GOT3 (cell line): Measurements from ENCODE around the gene IKZF2.
"Not testable (repeated sequence)": the region's sequence is repeated elsewhere in the genome, so short reads cannot be mapped to it uniquely, and the experiment has no call there.

Source experiments
- DNase-seq: peaks from one replicate; lab custom pipeline; 2025; ENCODE audit warnings: mixed read lengths; lab: John Stamatoyannopoulos, UW

IKZF2 gene

GRCh38 chr2:213034585-213034984 lies 116.8 kb downstream of the IKZF2 start:
- DNase-seq = no peak

DNA sequence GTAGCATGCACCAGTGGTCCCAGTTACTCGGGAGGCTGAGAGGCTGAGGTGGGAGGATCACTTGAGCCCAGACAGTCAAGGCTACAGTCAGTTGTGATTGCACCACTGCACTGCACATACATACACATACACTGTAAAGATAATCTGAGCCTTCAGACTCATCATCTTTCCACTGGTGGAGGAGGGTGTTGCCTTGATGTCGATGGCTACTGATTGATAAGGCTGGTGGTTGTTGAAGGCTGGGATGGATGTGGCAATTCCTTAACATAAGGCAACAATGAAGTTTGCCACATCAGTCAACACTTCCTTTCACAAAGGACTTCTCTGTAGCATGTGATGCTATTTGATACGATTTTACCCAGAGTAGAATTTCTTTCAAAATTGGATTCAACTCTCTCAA lies 118.8 kb downstream of the IKZF2 start:
- DNase-seq = no peak

DNA sequence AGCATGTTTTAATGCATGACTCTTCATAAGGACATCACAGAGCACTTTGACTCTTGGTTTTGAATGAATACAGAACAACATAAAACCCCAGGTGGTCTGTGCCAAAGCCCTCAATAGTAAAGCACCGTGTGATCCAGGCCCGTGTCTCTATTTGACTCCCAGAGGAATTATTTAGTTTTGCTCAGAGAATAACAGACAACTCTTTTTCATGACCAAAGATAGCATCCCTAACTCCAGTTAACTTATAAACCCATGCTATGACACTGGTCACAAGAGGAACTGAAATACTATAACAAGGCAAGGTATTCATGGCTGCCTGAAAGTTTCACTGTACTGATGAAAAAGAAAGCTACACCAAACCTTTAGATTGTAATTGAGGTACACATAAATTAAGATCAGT lies 128.4 kb downstream of the IKZF2 start:
- no peak for DNase-seq

DNA sequence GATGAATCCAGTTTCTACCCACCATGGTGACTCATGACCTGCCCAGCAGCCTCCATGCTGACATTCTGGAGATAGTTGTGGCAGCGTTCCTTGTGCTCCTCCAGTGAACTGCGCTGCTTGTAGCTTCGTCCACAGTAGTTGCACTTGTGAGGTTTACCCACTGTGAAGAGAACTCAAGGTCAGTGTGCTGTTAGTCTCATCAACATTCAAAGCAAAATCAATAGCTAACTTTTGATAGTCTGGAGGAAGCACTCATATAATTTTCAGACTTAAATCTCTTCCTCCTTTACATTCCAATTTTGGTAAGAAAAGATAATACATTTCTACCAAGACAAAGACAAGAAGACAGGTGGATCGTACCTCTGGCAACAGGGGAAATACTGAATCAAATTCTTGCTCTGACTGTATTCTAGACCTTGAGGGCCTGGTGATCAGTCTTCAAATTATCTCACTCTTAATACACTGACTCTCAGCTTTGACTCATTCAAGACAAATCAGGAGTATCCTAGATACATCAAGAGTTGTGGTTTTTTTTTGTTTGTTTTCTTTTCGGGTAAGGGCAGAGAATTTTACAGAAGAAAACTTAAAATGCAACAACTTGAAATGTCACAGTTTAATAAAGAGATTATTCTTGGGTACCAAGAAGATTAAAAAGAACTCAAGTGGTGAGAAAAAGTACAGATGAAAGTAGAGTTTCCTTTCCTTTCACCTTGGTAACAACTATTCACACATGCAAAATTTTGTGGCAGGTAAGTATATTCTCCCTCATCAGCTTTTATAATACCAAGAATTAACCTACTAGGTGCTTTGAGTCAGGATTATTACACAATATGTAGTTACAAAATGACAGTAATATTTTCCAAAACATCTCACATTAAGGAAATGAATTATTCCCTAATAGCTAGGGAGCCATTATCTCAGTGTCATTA lies 129.2 kb downstream of the IKZF2 start:
- DNase-seq = no peak

DNA sequence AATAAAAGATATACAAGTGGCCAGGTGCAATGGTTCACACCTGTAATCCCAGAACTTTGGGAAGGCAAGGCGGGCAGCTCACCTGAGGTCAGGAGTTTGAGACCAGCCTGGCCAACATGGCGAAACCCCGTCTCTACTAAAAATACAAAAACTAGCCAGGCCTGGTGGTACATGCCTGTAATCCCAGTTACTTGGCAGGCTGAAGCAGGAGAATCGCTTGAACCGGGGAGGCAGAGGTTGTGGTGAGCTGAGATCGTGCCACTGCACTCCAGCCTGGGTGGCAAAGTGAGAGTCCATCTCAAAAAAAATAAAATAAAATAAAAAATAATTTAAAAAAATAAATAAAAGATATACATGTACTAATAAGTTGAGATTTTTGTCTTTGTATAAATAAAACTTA lies 130.5 kb downstream of the IKZF2 start:
- DNase-seq = not testable (repeated sequence)

GRCh38 chr2:213020268-213020667 lies 131.1 kb downstream of the IKZF2 start:
- DNase-seq = no peak

DNA sequence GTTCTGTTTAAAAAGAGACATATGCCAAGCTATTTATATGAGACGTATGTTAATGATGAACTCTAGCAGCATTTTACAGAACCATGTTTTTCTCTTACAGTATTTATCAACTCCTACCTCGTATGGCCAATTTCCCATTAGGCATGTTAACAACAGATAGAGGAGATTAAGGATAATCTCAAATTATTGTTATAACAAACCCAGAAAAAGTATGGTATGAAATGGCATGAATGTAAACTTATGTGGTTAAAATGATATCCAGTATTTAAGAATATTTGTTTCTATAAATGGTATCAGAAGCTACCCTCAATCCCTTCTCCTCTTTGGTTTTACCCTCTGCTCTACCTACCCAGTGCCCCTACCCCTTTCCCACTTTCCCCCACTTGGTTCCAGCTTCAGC lies 132.0 kb downstream of the IKZF2 start:
- DNase-seq = no peak

GRCh38 chr2:213018340-213018901 lies 133.0 kb downstream of the IKZF2 start:
- DNase-seq = no peak

DNA sequence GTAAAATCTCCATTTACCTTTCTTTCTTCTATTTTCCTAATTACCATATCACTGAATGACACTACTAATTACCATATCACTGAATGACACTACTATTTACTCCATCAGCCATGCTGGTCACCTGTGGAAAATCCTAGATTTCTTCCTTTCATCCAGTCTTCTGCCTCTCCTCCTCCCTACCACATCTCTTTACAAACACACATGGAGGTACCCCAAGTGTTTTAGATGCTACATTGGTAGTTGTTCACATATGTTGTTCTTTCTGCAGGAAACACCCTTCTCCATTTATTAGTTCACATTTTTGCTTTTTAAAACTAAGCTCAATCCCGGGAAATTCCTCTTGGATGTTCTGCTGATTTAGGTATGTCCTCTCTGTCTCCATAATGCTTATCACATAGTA lies 134.0 kb downstream of the IKZF2 start:
- DNase-seq = no peak

- no peak for DNase-seq
These were observed 134.4 kb downstream of the IKZF2 start for GRCh38 chr2:213016984-213017351.

- DNase-seq = no peak
These were observed 135.0 kb downstream of the IKZF2 start for GRCh38 chr2:213016166-213016983.

- DNase-seq = no peak
These were observed 135.8 kb downstream of the IKZF2 start for GRCh38 chr2:213015387-213016165.

DNA sequence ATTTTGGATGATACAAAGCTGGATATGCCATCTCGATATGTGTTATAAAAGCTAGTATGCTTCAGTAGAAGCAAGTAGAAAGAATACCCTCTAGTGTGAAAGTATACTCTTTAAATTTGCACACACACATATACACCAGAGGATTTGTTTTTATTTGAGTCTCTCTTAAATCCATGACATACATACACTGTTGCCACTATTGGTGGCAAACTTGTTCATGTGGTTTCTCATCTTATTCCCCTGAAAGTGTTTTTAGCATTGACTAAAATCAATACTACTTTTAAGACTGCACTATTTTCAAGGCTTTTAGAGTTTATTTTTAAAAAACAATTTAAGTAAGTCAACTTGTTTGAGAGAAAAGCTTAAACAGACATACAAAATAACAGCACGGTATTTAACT lies 137.4 kb downstream of the IKZF2 start:
- no peak for DNase-seq

DNA sequence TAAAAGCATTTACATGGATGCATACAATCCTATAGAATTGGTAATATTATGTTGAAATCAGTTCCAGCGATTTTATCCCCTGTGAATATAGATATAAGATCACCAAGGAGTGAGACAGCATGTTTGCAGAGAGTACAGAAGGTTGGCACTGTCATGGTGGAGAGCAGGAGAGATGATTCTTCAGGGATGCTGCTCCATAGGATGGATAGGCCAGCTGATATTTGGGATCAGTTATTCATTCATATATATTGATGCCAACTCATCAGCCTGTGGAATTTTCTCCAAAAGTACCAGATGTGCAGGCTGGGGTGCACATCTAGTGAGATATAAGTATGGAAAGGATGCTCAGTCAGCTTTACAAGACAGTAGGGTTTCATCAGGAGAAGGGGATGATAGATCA lies 139.9 kb downstream of the IKZF2 start:
- DNase-seq = no peak

GRCh38 chr2:213010106-213010779 lies 141.2 kb downstream of the IKZF2 start:
- DNase-seq = no peak

DNA sequence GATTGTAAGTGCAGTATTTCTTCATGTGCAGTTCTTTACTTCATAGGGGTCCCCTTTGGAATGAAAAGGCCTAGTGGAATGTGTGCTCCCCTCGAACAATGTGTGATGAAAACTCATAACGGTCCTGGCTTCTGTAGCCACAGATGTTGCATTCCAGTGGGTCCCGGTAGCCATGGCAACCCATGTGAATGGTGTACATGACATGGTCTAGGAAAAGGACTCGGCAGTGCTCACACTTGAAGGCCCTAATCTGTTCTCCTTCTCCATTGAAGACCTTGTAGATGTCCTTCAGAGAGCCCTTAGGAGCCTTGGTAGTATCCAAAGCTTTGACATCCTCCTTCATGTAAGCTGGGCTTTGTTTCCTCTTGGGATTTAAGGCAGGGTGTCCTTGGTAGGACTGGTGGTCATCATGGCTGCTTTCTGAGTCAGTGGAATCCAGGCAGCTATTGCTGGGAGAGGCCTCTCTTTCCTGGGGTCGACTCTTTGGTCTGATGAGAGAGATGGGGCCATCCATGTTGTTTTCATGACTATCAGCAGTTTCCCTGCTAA lies 144.0 kb downstream of the IKZF2 start:
- no peak for DNase-seq

DNA sequence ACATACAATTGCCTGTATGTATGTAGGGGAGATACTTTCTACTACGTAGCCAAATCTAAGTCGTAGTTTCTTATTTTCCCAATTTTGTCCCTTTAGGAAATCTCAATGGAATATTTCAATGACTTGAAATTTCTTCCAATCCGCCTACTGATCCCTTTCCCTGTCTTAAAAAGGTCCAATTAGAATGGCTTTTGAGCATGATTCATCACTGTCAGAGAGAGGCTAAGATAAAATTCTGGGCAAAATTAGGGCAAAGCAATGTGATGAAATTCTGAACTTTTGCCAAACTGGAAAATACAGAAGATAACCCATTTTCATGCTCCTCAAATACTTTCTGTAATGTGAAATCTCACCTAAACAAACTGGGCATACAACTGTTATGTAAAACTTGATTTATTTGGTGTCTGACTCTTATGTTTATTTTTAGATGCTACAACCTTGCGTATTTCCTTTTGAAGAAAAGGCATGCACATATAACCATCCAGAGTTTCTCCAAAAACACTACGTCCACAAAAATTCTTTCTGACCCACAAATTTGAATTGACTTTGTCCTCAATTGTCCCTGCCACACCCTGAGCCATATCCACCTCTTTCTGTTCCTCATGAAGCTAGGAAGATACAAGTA lies 147.1 kb downstream of the IKZF2 start:
- DNase-seq = no peak

DNA sequence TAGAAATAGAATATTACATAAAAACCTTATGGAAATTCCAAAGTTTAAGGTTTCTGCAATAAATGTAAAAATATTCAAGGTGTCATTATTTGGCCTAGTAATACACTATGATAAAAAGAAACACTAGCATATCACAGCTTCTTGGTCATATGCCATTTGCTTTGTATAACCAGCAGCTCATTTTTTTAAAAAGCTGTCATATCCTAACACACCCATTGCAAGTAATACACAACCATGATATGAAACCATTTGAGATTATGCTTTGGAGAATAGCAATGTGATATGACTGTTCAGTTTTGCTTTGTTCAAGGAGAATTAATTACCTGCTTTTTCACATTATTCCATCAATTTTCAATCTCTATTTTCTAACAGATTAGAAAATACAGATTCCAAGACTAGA lies 149.0 kb downstream of the IKZF2 start:
- DNase-seq = no peak

GRCh38 chr2:213001297-213001910 lies 150.0 kb downstream of the IKZF2 start:
- no peak for DNase-seq
